ENCODE data around the gene RAB11FIP5.

- TF ChIP-seq CREB1 (CRISPR knock-in tag; IDR thresholded peaks at IDR 0.05; ENCODE audit: low read depth) = no peak
- TF ChIP-seq, protein P1, sequence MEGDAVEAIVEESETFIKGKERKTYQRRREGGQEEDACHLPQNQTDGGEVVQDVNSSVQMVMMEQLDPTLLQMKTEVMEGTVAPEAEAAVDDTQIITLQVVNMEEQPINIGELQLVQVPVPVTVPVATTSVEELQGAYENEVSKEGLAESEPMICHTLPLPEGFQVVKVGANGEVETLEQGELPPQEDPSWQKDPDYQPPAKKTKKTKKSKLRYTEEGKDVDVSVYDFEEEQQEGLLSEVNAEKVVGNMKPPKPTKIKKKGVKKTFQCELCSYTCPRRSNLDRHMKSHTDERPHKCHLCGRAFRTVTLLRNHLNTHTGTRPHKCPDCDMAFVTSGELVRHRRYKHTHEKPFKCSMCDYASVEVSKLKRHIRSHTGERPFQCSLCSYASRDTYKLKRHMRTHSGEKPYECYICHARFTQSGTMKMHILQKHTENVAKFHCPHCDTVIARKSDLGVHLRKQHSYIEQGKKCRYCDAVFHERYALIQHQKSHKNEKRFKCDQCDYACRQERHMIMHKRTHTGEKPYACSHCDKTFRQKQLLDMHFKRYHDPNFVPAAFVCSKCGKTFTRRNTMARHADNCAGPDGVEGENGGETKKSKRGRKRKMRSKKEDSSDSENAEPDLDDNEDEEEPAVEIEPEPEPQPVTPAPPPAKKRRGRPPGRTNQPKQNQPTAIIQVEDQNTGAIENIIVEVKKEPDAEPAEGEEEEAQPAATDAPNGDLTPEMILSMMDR (conservative IDR thresholded peaks at IDR 0.05; ENCODE audit: low read depth in 2 of 2) = no peak
- no peak for TF ChIP-seq EZH2phosphoT487 (IDR thresholded peaks at IDR 0.05; ENCODE audit: unreplicated experiment)
- no peak for TF ChIP-seq EZH2 (IDR thresholded peaks at IDR 0.05; ENCODE audit: low read depth, unreplicated experiment)
- TF ChIP-seq, protein P2, sequence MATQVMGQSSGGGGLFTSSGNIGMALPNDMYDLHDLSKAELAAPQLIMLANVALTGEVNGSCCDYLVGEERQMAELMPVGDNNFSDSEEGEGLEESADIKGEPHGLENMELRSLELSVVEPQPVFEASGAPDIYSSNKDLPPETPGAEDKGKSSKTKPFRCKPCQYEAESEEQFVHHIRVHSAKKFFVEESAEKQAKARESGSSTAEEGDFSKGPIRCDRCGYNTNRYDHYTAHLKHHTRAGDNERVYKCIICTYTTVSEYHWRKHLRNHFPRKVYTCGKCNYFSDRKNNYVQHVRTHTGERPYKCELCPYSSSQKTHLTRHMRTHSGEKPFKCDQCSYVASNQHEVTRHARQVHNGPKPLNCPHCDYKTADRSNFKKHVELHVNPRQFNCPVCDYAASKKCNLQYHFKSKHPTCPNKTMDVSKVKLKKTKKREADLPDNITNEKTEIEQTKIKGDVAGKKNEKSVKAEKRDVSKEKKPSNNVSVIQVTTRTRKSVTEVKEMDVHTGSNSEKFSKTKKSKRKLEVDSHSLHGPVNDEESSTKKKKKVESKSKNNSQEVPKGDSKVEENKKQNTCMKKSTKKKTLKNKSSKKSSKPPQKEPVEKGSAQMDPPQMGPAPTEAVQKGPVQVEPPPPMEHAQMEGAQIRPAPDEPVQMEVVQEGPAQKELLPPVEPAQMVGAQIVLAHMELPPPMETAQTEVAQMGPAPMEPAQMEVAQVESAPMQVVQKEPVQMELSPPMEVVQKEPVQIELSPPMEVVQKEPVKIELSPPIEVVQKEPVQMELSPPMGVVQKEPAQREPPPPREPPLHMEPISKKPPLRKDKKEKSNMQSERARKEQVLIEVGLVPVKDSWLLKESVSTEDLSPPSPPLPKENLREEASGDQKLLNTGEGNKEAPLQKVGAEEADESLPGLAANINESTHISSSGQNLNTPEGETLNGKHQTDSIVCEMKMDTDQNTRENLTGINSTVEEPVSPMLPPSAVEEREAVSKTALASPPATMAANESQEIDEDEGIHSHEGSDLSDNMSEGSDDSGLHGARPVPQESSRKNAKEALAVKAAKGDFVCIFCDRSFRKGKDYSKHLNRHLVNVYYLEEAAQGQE (IDR thresholded peaks at IDR 0.05; ENCODE audit: unreplicated experiment) = no peak
- TF ChIP-seq ZNF114 (CRISPR knock-in tag; IDR thresholded peaks at IDR 0.05) = no peak
- TF ChIP-seq NANOG (IDR thresholded peaks at IDR 0.05; ENCODE audit: borderline replicate concordance) = no peak
- TF ChIP-seq POLR2AphosphoS5 (IDR thresholded peaks at IDR 0.05; ENCODE audit: low read depth) = no peak
- no peak for TF ChIP-seq ETS1 (IDR thresholded peaks at IDR 0.05)
- no peak for TF ChIP-seq STAT1 (IDR thresholded peaks at IDR 0.05; ENCODE audit: unreplicated experiment)
- no peak for TF ChIP-seq JUNB (IDR thresholded peaks at IDR 0.05; ENCODE audit: unreplicated experiment)
- no peak for TF ChIP-seq ZNF331 (CRISPR knock-in tag; IDR thresholded peaks at IDR 0.05; ENCODE audit: low read depth)
- no peak for TF ChIP-seq ZNF462 (CRISPR knock-in tag; IDR thresholded peaks at IDR 0.05)
These were observed 3.6 kb upstream of the RAB11FIP5 start for GRCh38 chr2:73116182-73116960.
